Type B pancreatic cell (in vitro differentiated cells): Measurements from ENCODE around the gene PTGDS. TPM values are rescaled to one million over a fixed set of nuclear protein-coding genes. Genes with fewer than 3 reads are reported as not detected.

ENCODE experiments used
- DNase-seq: peaks from one replicate; pipeline ENCODE4 v3.0.0; 2021; ENCODE audit warnings: mixed read lengths; ENCODE audit not compliant: unreplicated experiment; ENCODE audit errors: extremely low spot score
- H3K27ac Mint-ChIP-seq: 2 replicates; pipeline ENCODE4 v1.8.0; 2021; ENCODE audit warnings: mild to moderate bottlenecking, mixed read lengths
- H3K27me3 Mint-ChIP-seq: 2 replicates; pipeline ENCODE4 v1.8.0; 2021; ENCODE audit warnings: mixed read lengths
- H3K36me3 Mint-ChIP-seq: 2 replicates; pipeline ENCODE4 v1.8.0; 2021; ENCODE audit warnings: mixed read lengths
- H3K4me1 Mint-ChIP-seq: one replicate; pipeline ENCODE4 v1.8.0; 2021; ENCODE audit warnings: mixed read lengths; ENCODE audit not compliant: unreplicated experiment
- H3K4me3 Mint-ChIP-seq: 2 replicates; pipeline ENCODE4 v1.8.0; 2021; ENCODE audit warnings: mild to moderate bottlenecking, mixed read lengths
- H3K9me3 Mint-ChIP-seq: 2 replicates; pipeline ENCODE4 v1.8.0; 2021; ENCODE audit warnings: mixed read lengths
- CTCF ChIP-seq: fragments of 200-600 bp; sonication (generic); conservative IDR thresholded peaks from 2 replicates; pipeline ENCODE4 v1.5.0; 2021; ENCODE audit warnings: antibody characterized with exemption, mild to moderate bottlenecking
- total RNA-seq: library from RNA; stranded (reverse); gene quantifications from 2 replicates; pipeline ENCODE4 v1.2.1, GENCODE V29; 2021; ENCODE audit warnings: low replicate concordance

The PTGDS gene
- total RNA-seq, 1 donor from 2014 or later: 1.7 TPM

GRCh38 chr9:136955202-136955942, 21.9 kb upstream of the PTGDS start:
- DNase-seq: no peak
- Mint-ChIP-seq H3K27ac (no peak overlapping the region), H3K9me3 (no peaks in the 10 kb centered on the region), H3K27me3 (no peaks in the 10 kb centered on the region), H3K4me1 (no peaks in the 10 kb centered on the region), H3K4me3 (no peak overlapping the region), H3K36me3 (no peaks in the 10 kb centered on the region)
- TF ChIP-seq CTCF: no peak

DNA sequence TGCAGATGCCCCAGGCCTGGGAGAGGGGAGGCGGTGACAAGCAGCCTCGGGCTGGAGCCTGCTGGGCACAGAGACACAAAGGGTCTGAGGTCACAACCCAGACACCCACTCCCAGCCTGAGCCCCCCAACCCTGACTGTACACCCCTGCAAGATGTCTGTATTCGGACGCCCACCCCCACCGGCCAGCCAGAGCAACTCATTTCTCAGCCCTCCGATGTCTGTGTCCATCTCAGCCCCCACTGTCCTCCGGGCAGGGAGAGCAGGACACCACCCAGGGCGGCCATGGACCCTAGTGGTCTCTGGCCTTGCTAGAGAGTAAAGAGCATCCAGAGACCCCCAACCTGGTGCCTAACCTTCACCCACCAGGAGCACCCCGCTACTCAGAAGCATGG, 21.4 kb upstream of the PTGDS start:
- Mint-ChIP-seq H3K36me3 (no peaks in the 10 kb centered on the region), H3K9me3 (no peaks in the 10 kb centered on the region), H3K4me3 (no peak overlapping the region), H3K27ac (no peak overlapping the region), H3K27me3 (no peaks in the 10 kb centered on the region), H3K4me1 (no peaks in the 10 kb centered on the region)
- TF ChIP-seq CTCF: no peak
- no peak for DNase-seq

GRCh38 chr9:136956604-136957003, 20.7 kb upstream of the PTGDS start:
- Mint-ChIP-seq H3K27me3 (no peaks in the 10 kb centered on the region), H3K27ac (no peak overlapping the region), H3K4me3 (no peak overlapping the region), H3K36me3 (no peaks in the 10 kb centered on the region), H3K9me3 (no peaks in the 10 kb centered on the region), H3K4me1 (no peaks in the 10 kb centered on the region)
- TF ChIP-seq CTCF: no peak
- DNase-seq: no peak

- Mint-ChIP-seq H3K27me3 (no peaks in the 10 kb centered on the region), H3K4me1 (no peaks in the 10 kb centered on the region), H3K9me3 (no peaks in the 10 kb centered on the region), H3K36me3 (no peaks in the 10 kb centered on the region), H3K27ac (no peak overlapping the region), H3K4me3 (no peak overlapping the region)
- TF ChIP-seq CTCF: no peak
- no peak for DNase-seq
Measured at GRCh38 chr9:136957461-136957860, 19.8 kb upstream of the PTGDS start.

GRCh38 chr9:136957901-136958300, 19.4 kb upstream of the PTGDS start:
- H3K27ac Mint-ChIP-seq: no peak overlapping the region
- H3K9me3 Mint-ChIP-seq: no peaks in the 10 kb centered on the region
- no peak overlapping the region for H3K4me3 Mint-ChIP-seq
- no peaks in the 10 kb centered on the region for H3K36me3 Mint-ChIP-seq
- H3K27me3 Mint-ChIP-seq: no peaks in the 10 kb centered on the region
- H3K4me1 Mint-ChIP-seq: no peaks in the 10 kb centered on the region
- DNase-seq: no peak
- no peak for TF ChIP-seq CTCF
